GM19467 (cell line): ENCODE measurements around the gene CNNM2.
A peak's percentile ranks its signal among the peaks of the same experiment; 100 is the strongest.
"Not testable (repeated sequence)": the region's sequence is repeated elsewhere in the genome, so short reads cannot be mapped to it uniquely, and the experiment has no call there.

Experiments used
- ATAC-seq: cut with Tn5 transposase; IDR thresholded peaks from one replicate; pipeline ENCODE4 v1.9.1; 2021; ENCODE audit warnings: mild to moderate bottlenecking, moderate library complexity; ENCODE audit not compliant: unreplicated experiment

CNNM2 gene

GRCh38 chr10:103021900-103022293 lies 103.8 kb downstream of the CNNM2 start:
- no peak for ATAC-seq

GRCh38 chr10:103025696-103026095 lies 107.6 kb downstream of the CNNM2 start:
- no peak for ATAC-seq

GRCh38 chr10:103038570-103038969 lies 120.5 kb downstream of the CNNM2 start:
- no peak for ATAC-seq

- ATAC-seq: no peak
These were observed 122.3 kb downstream of the CNNM2 start for GRCh38 chr10:103040418-103040817.

GRCh38 chr10:103041391-103041790 lies 123.3 kb downstream of the CNNM2 start:
- ATAC-seq: no peak

- ATAC-seq: no peak
These were observed 124.0 kb downstream of the CNNM2 start for GRCh38 chr10:103042129-103042528.

- ATAC-seq: no peak
These were observed 124.8 kb downstream of the CNNM2 start for GRCh38 chr10:103042908-103043307.

GRCh38 chr10:103044942-103045489 lies 126.9 kb downstream of the CNNM2 start:
- ATAC-seq: no peak

GRCh38 chr10:103045961-103046360 lies 127.9 kb downstream of the CNNM2 start:
- ATAC-seq: no peak

GRCh38 chr10:103047381-103047780 lies 129.3 kb downstream of the CNNM2 start:
- no peak for ATAC-seq

GRCh38 chr10:103049237-103049636 lies 131.1 kb downstream of the CNNM2 start:
- ATAC-seq: no peak

- peak; percentile 70 for ATAC-seq
These were observed 135.8 kb downstream of the CNNM2 start for GRCh38 chr10:103053659-103054581.

- no peak for ATAC-seq
These were observed 136.5 kb downstream of the CNNM2 start for GRCh38 chr10:103054621-103055020.

GRCh38 chr10:103055105-103055504 lies 137.0 kb downstream of the CNNM2 start:
- ATAC-seq: no peak

GRCh38 chr10:103058034-103058433 lies 139.9 kb downstream of the CNNM2 start:
- ATAC-seq: no peak

GRCh38 chr10:103060575-103060974 lies 142.5 kb downstream of the CNNM2 start:
- no peak for ATAC-seq

GRCh38 chr10:103062854-103063590 lies 144.9 kb downstream of the CNNM2 start:
- no peak for ATAC-seq

- ATAC-seq: no peak
These were observed 146.9 kb downstream of the CNNM2 start for GRCh38 chr10:103064956-103065355.

- no peak for ATAC-seq
These were observed 148.3 kb downstream of the CNNM2 start for GRCh38 chr10:103066141-103067098.

- not testable (repeated sequence) for ATAC-seq
These were observed 149.0 kb downstream of the CNNM2 start for GRCh38 chr10:103067099-103067477.

- no peak for ATAC-seq
These were observed 149.4 kb downstream of the CNNM2 start for GRCh38 chr10:103067484-103067883.
